Upper lobe of left lung (tissue), 4 donors: Measurements from ENCODE around the gene ARHGEF37.

ENCODE experiments used
- CTCF ChIP-seq, 6 experiments: fragments of 450-650 bp in 4 of 6; fragments of 200-600 bp in 2 of 6; sonication (generic) in 2 of 6; IDR thresholded peaks; one replicate each; pipeline ENCODE4 v1.5.1; 2016 to 2019; ENCODE audit warnings: antibody characterized with exemption in 6 of 6
- EP300 ChIP-seq, 4 donors: sonication (generic); formaldehyde crosslinking; IDR thresholded peaks; one replicate each; pipeline ENCODE4 v1.5.1; 2017; ENCODE audit warnings: antibody characterized with exemption in 4 of 4, control low read depth in 2 of 4
- POLR2A ChIP-seq, 4 donors: fragments of 450-650 bp; IDR thresholded peaks; one replicate each; pipeline ENCODE4 v1.5.1; 2016 to 2017; ENCODE audit warnings: antibody characterized with exemption in 4 of 4, mild to moderate bottlenecking in 2 of 4
- POLR2AphosphoS5 ChIP-seq, 2 donors: sonication (generic); formaldehyde crosslinking; IDR thresholded peaks; one replicate each; pipeline ENCODE4 v1.5.1; 2017; ENCODE audit warnings: antibody characterized with exemption in 2 of 2

- TF ChIP-seq POLR2A (IDR thresholded peaks at IDR 0.05), result no peak
- no peak for TF ChIP-seq EP300 (IDR thresholded peaks at IDR 0.05)
- no peak for TF ChIP-seq POLR2AphosphoS5 (IDR thresholded peaks at IDR 0.05)
- no peak for TF ChIP-seq CTCF (IDR thresholded peaks at IDR 0.05)
Measured at GRCh38 chr5:149640350-149640999, 59.2 kb downstream of the ARHGEF37 start.
